Measurements from ENCODE around the gene VARS2. TPM values are rescaled to one million over a fixed set of nuclear protein-coding genes. Genes with fewer than 3 reads are reported as not detected.

Gene VARS2
- total RNA-seq, 1 donor from 2014 or later = 18.2 TPM

Small RNA genes lying within 50 kb of the gene (microRNA-seq; reads per million reads assigned to microRNA genes)
- gene MIR4640 (ENCODE audit: borderline number of aligned reads) = not detected

Other genes with a start within 250 kb of the VARS2 start
- 20.2 TPM for gene DHX16, start 241.2 kb upstream of the VARS2 start, total RNA-seq
- gene PPP1R18, start 227.6 kb upstream of the VARS2 start, total RNA-seq = 15.0 TPM
- gene NRM, start 223.3 kb upstream of the VARS2 start, total RNA-seq = 4.6 TPM
- gene MDC1, start 197.0 kb upstream of the VARS2 start, total RNA-seq = 13.2 TPM
- 196 TPM for gene TUBB, start 193.9 kb upstream of the VARS2 start, total RNA-seq
- gene FLOT1, start 171.6 kb upstream of the VARS2 start, total RNA-seq = 238 TPM
- 12.7 TPM for gene IER3, start 169.7 kb upstream of the VARS2 start, total RNA-seq
- 25.7 TPM for gene DDR1, start 29.7 kb upstream of the VARS2 start, total RNA-seq
- gene GTF2H4, start 6.0 kb upstream of the VARS2 start, total RNA-seq = 21.4 TPM
- gene SFTA2, start 17.9 kb downstream of the VARS2 start, total RNA-seq = not detected
- not detected for gene MUCL3, start 26.7 kb downstream of the VARS2 start, total RNA-seq
- gene MUC21, start 69.5 kb downstream of the VARS2 start, total RNA-seq = not detected
- 0.22 TPM for gene MUC22, start 96.2 kb downstream of the VARS2 start, total RNA-seq
- not detected for gene C6orf15, start 198.3 kb downstream of the VARS2 start, total RNA-seq
- 1.5 TPM for gene PSORS1C1, start 200.6 kb downstream of the VARS2 start, total RNA-seq
- gene CDSN, start 206.2 kb downstream of the VARS2 start, total RNA-seq = not detected
- not detected for gene PSORS1C2, start 224.8 kb downstream of the VARS2 start, total RNA-seq
- 11.2 TPM for gene CCHCR1, start 243.6 kb downstream of the VARS2 start, total RNA-seq
- 5.6 TPM for gene TCF19, start 244.4 kb downstream of the VARS2 start, total RNA-seq

Measured in left ventricle myocardium superior (tissue), 1 donor.